ENCODE measurements around the gene RMC1.
A peak's percentile ranks its signal among the peaks of the same experiment; 100 is the strongest.

RMC1 gene

DNA sequence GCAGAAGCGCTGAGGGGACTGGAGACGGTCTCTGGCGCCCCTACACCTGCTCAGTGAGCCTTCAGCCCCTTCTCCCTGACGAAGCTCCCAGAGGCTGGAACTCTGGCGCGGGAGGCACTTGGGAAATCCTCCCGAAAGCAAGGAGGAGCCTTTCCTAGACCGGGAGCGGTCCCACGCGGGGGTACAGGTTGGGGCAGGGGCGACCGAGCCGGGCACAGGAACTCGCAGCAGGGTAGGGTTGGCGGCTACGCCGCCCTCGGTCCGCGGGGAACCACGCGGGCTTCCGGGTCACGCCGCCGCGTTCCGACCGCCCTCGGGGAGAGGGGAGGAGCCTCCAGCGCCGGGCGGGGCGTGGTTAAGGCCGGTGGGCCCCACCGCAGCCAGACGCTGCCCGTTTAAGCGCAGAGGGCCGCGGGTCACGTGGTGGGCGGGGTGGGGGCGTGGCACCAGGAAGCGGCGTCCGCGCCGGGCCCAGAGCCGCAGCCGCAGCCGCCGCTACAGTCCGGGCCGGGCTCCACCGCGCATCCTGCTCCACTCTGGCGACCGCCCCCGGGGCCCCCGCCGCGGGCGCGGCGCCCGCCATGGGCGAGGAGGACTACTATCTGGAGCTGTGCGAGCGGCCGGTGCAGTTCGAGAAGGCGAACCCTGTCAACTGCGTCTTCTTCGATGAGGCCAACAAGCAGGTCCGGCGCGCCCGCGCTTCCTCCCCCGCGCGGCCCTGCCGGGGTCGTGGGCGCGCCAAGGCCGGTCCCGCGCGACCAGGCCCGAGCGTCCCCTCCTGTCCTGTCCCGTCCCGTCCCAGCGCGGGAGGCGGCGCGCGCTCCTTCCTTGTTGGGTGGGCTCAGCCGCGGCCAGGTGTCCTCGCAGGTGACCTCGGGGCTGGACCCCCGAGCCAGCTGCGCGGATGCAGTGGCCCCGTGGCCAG lies at the start of gene RMC1:
Gene RMC1, plus strand, starts transcription at position 474 of the 925 bp plus-strand sequence. Its CDS starts 108 bp downstream, at position 582.
- H3K4me3 ChIP-seq (ENCODE audit: low read depth, low read length) = peak within 1 kb of the TSS; percentile 94
- TF ChIP-seq, protein P1, sequence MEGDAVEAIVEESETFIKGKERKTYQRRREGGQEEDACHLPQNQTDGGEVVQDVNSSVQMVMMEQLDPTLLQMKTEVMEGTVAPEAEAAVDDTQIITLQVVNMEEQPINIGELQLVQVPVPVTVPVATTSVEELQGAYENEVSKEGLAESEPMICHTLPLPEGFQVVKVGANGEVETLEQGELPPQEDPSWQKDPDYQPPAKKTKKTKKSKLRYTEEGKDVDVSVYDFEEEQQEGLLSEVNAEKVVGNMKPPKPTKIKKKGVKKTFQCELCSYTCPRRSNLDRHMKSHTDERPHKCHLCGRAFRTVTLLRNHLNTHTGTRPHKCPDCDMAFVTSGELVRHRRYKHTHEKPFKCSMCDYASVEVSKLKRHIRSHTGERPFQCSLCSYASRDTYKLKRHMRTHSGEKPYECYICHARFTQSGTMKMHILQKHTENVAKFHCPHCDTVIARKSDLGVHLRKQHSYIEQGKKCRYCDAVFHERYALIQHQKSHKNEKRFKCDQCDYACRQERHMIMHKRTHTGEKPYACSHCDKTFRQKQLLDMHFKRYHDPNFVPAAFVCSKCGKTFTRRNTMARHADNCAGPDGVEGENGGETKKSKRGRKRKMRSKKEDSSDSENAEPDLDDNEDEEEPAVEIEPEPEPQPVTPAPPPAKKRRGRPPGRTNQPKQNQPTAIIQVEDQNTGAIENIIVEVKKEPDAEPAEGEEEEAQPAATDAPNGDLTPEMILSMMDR (IDR thresholded peaks at IDR 0.05; ENCODE audit: insufficient read depth, low read depth, low read length, missing control alignments) = peak; percentile 17

GRCh38 chr18:23453680-23454058 lies 49.6 kb upstream of the RMC1 start:
- DNase-seq (ENCODE audit: low read depth) = peak; percentile 29
- TF ChIP-seq, protein P1 (IDR thresholded peaks at IDR 0.05; ENCODE audit: insufficient read depth, low read depth, low read length, missing control alignments) = no peak
- H3K4me3 ChIP-seq (ENCODE audit: low read depth, low read length) = peak overlapping the region; percentile 95

More for the DNA sequence above, at the start of gene RMC1:
- DNase-seq (ENCODE audit: low read depth) = peak; percentile 98

DNA sequence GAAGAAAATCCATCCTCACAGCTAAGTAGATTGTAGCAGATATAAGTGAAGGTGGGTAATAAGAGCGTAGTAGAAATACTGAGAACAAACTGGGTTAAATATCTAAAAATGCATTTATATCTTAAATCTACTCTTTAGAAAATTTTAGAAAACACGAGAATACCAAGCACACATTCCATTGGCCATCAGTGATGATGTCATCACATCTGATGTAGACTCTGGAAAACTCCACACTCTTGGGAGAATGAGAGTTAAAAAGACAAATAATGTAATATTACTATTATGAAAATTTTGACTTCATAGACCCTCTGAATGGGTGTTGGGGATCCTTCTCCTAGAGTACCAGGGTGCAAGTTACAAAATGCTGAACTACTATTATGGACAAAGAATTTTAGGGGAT lies 46.5 kb upstream of the RMC1 start:
- no peak for DNase-seq (ENCODE audit: low read depth)
- TF ChIP-seq, protein P1 (IDR thresholded peaks at IDR 0.05; ENCODE audit: insufficient read depth, low read depth, low read length, missing control alignments) = no peak
- H3K4me3 ChIP-seq (ENCODE audit: low read depth, low read length) = no peak overlapping the region

- H3K4me3 ChIP-seq (ENCODE audit: low read depth, low read length) = no peak overlapping the region
- no peak for DNase-seq (ENCODE audit: low read depth)
- TF ChIP-seq, protein P1 (IDR thresholded peaks at IDR 0.05; ENCODE audit: insufficient read depth, low read depth, low read length, missing control alignments) = no peak
These were observed 44.3 kb upstream of the RMC1 start for GRCh38 chr18:23458830-23459529.

DNA sequence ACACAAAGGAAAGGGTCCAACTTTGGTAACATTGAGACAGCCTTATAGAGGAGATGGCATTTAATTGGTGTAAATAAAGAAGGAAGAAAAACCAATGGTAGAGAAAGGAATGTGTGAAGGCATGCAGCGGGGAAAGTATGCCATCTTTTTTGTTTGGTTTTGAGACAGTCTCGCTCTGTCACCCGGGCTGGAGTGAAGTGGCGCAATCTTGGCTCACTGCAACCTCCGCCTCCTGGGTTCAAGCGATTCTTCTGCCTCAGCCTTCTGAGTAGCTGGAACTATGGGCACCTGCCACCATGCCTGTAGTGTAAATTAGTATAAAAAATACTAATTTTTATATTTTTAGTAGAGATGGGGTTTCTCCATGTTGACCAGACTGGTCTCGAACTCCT lies 43.8 kb upstream of the RMC1 start:
- TF ChIP-seq, protein P1 (IDR thresholded peaks at IDR 0.05; ENCODE audit: insufficient read depth, low read depth, low read length, missing control alignments) = no peak
- H3K4me3 ChIP-seq (ENCODE audit: low read depth, low read length) = no peak overlapping the region
- DNase-seq (ENCODE audit: low read depth) = no peak

DNA sequence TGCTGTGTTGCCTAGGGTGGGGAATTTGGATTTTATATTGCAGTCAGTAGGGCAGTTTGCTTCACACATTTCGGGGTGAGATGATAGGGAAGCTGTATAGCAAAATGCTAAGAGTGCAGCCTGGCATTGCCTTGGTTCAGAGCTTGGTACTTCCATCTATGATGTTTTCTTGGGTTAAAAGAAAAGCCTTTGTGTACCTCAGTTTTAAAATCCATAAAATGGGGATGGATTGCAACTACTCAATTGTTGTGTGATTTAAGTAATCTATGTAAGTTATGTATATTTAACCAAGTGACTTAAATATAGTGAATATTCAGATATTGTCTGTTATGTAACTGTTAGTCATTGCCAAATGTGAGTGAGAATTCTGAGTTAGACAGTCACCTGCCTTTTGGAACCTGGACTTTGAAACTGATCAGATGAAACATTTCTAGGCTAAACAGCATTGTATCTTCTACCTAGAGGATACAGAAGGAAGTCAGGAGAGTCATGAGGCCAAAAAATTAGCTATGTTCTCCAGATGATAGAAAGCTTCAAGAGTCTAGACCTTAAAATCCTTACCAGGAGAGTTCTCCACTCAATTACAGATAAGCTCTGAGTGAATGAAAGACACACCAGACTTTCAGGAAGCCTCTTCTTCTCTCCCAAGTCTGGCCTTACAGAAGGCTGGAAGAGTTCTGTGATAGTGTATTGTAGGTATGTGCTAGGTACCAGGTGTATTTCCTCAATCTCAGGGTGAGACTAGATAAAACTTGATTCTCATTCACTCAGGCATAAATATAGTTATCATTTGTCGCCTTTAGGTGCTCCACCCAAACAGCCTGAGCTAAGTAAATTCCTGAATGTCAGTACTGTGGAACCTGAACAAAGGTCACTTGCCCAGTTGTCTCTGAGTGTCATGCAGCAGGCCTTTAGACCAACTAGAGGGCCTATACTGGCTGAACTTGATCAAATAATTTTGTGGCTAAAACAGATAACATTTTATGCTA lies 42.7 kb upstream of the RMC1 start:
- no peak for DNase-seq (ENCODE audit: low read depth)
- H3K4me3 ChIP-seq (ENCODE audit: low read depth, low read length) = no peak overlapping the region
- TF ChIP-seq, protein P1 (IDR thresholded peaks at IDR 0.05; ENCODE audit: insufficient read depth, low read depth, low read length, missing control alignments) = no peak

All from GM12865 (cell line).